ENCODE results near the gene CYP4B1.
"Not testable (repeated sequence)": the region's sequence is repeated elsewhere in the genome, so short reads cannot be mapped to it uniquely, and the experiment has no call there.

Gene CYP4B1

GRCh38 chr1:46798810-46799209 is at the start of gene CYP4B1:
TSS of gene CYP4B1 (plus strand) at chr1:46799046. CDS start at chr1:46799082, 36 bp downstream.
- DNase-seq (ENCODE audit: low read depth, low spot score) = no peak

GRCh38 chr1:46749404-46749803 is 49.4 kb upstream of the CYP4B1 start:
- DNase-seq (ENCODE audit: low read depth, low spot score) = no peak

GRCh38 chr1:46749921-46750404 is 48.9 kb upstream of the CYP4B1 start:
- no peak for DNase-seq (ENCODE audit: low read depth, low spot score)

- no peak for DNase-seq (ENCODE audit: low read depth, low spot score)
Measured at GRCh38 chr1:46753985-46754384, 44.9 kb upstream of the CYP4B1 start.

- not testable (repeated sequence) for DNase-seq (ENCODE audit: low read depth, low spot score)
Measured at GRCh38 chr1:46754707-46755106, 44.1 kb upstream of the CYP4B1 start.

GRCh38 chr1:46755121-46755520 is 43.7 kb upstream of the CYP4B1 start:
- no peak for DNase-seq (ENCODE audit: low read depth, low spot score)

GRCh38 chr1:46757247-46757955 is 41.4 kb upstream of the CYP4B1 start:
- no peak for DNase-seq (ENCODE audit: low read depth, low spot score)

- DNase-seq (ENCODE audit: low read depth, low spot score) = no peak
Measured at GRCh38 chr1:46757956-46758528, 40.8 kb upstream of the CYP4B1 start.

- no peak for DNase-seq (ENCODE audit: low read depth, low spot score)
Measured at GRCh38 chr1:46760558-46761166, 38.2 kb upstream of the CYP4B1 start.

GRCh38 chr1:46761740-46762139 is 37.1 kb upstream of the CYP4B1 start:
- DNase-seq (ENCODE audit: low read depth, low spot score) = no peak

GRCh38 chr1:46764402-46764801 is 34.4 kb upstream of the CYP4B1 start:
- no peak for DNase-seq (ENCODE audit: low read depth, low spot score)

- no peak for DNase-seq (ENCODE audit: low read depth, low spot score)
Measured at GRCh38 chr1:46767649-46768282, 31.1 kb upstream of the CYP4B1 start.

GRCh38 chr1:46768445-46768844 is 30.4 kb upstream of the CYP4B1 start:
- no peak for DNase-seq (ENCODE audit: low read depth, low spot score)

GRCh38 chr1:46769028-46769740 is 29.7 kb upstream of the CYP4B1 start:
- DNase-seq (ENCODE audit: low read depth, low spot score) = no peak

- DNase-seq (ENCODE audit: low read depth, low spot score) = no peak
Measured at GRCh38 chr1:46770541-46770940, 28.3 kb upstream of the CYP4B1 start.

GRCh38 chr1:46772571-46772970 is 26.3 kb upstream of the CYP4B1 start:
- DNase-seq (ENCODE audit: low read depth, low spot score) = no peak

GRCh38 chr1:46774297-46774696 is 24.5 kb upstream of the CYP4B1 start:
- no peak for DNase-seq (ENCODE audit: low read depth, low spot score)

- DNase-seq (ENCODE audit: low read depth, low spot score) = not testable (repeated sequence)
Measured at GRCh38 chr1:46778456-46778855, 20.4 kb upstream of the CYP4B1 start.

- DNase-seq (ENCODE audit: low read depth, low spot score) = no peak
Measured at GRCh38 chr1:46784666-46785065, 14.2 kb upstream of the CYP4B1 start.

GRCh38 chr1:46788634-46789033 is 10.2 kb upstream of the CYP4B1 start:
- not testable (repeated sequence) for DNase-seq (ENCODE audit: low read depth, low spot score)

- no peak for DNase-seq (ENCODE audit: low read depth, low spot score)
Measured at GRCh38 chr1:46790446-46791101, 8.3 kb upstream of the CYP4B1 start.

Data from brain pericyte (primary cell).